Fibroblast of lung (primary cell): Measurements from ENCODE around the gene DDX10. TPM values are rescaled to one million over a fixed set of nuclear protein-coding genes. Genes with fewer than 3 reads are reported as not detected.

ENCODE experiments used
- DNase-seq, 2 donors: peaks; one replicate each; pipeline versions ENCODE4 v3.0.0 to v3.0.0-alpha.2; 2010; ENCODE audit warnings: low read depth in 2 of 2
- H2AFZ ChIP-seq: 2 replicates; pipeline ENCODE4 v1.5.1; 2012; ENCODE audit warnings: low read length, control low read depth, inconsistent platforms
- H3K27ac ChIP-seq: 2 replicates; pipeline ENCODE4 v1.5.1; 2011; ENCODE audit warnings: low read length, control low read depth; ENCODE audit not compliant: insufficient read depth
- H3K27me3 ChIP-seq: 2 replicates; pipeline ENCODE4 v1.5.1; 2011; ENCODE audit warnings: mild to moderate bottlenecking, low read length; ENCODE audit not compliant: control insufficient read depth, insufficient read depth
- H3K36me3 ChIP-seq: 2 replicates; pipeline ENCODE4 v1.5.1; 2011; ENCODE audit warnings: low read length; ENCODE audit not compliant: control insufficient read depth, insufficient read depth
- H3K4me1 ChIP-seq: 2 replicates; pipeline ENCODE4 v1.5.1; 2011; ENCODE audit warnings: low read length; ENCODE audit not compliant: control insufficient read depth, insufficient read depth; ENCODE audit errors: extremely low read depth
- H3K4me2 ChIP-seq: 2 replicates; pipeline ENCODE4 v1.5.1; 2011; ENCODE audit warnings: low read length, control low read depth; ENCODE audit not compliant: insufficient read depth; ENCODE audit errors: extremely low read depth
- H3K4me3 ChIP-seq, 4 experiments: fragments of 200-600 bp in 1 of 4; sonication (generic) in 1 of 4; replicated peaks in 1 of 4; 2 replicates each; pipeline ENCODE4 v1.5.1; 2011 to 2016; ENCODE audit warnings: low read length in 4 of 4, low read depth in 3 of 4, mild to moderate bottlenecking in 3 of 4, control low read depth in 2 of 4, inconsistent platforms in 1 of 4, mixed read lengths in 1 of 4; ENCODE audit not compliant: insufficient read depth in 1 of 4; ENCODE audit errors: control extremely low read depth in 1 of 4
- H3K79me2 ChIP-seq: 2 replicates; pipeline ENCODE4 v1.5.1; 2012; ENCODE audit warnings: mild to moderate bottlenecking, low read length, inconsistent platforms; ENCODE audit not compliant: control insufficient read depth, insufficient read depth
- H3K9ac ChIP-seq: 2 replicates; pipeline ENCODE4 v1.5.1; 2011; ENCODE audit warnings: mild to moderate bottlenecking, low read length, control low read depth; ENCODE audit not compliant: insufficient read depth
- H3K9me3 ChIP-seq: 2 replicates; pipeline ENCODE4 v1.5.1; 2012; ENCODE audit warnings: low read depth, low read length; ENCODE audit not compliant: control insufficient read depth, insufficient read depth
- H4K20me1 ChIP-seq: 2 replicates; pipeline ENCODE4 v1.5.1; 2011; ENCODE audit warnings: low read length; ENCODE audit not compliant: control insufficient read depth, insufficient read depth; ENCODE audit errors: extremely low read depth
- EZH2 ChIP-seq: IDR thresholded peaks from 2 replicates; pipeline ENCODE4 v1.5.1; 2012; ENCODE audit warnings: low read length, control low read depth, mild to moderate bottlenecking; ENCODE audit errors: missing control alignments
- polyA plus RNA-seq, 2 donors: library from polyadenylated mRNA; depleted of rRNA in 1 of 2; stranded (reverse) in 1 of 2; unstranded in 1 of 2; fragments of >200 nt; gene quantifications; 2 replicates each; pipeline ENCODE4 v1.2.1, GENCODE V29; 2011 to 2012; ENCODE audit warnings: missing spikeins in 1 of 2
- total RNA-seq: library from RNA; depleted of rRNA; stranded (reverse); fragments of >200 nt; gene quantifications from 2 replicates; pipeline ENCODE4 v1.2.1, GENCODE V29; 2014
- TF ChIP-seq, protein P1 (sequence below), 2 donors: IDR thresholded peaks in 1 of 2; conservative IDR thresholded peaks in 1 of 2; 1 replicate in 1 of 2; 2 replicates in 1 of 2; pipeline ENCODE4 v1.5.1; 2011 to 2012; ENCODE audit warnings: low read length in 2 of 2, control low read depth in 1 of 2, inconsistent platforms in 1 of 2, low read depth in 1 of 2, mild to moderate bottlenecking in 1 of 2

The DDX10 gene
- total and polyA plus RNA-seq, 2 donors (not counting 1 experiment from before 2014, with no cell fraction given): 18.5 to 20.7 TPM

DNA sequence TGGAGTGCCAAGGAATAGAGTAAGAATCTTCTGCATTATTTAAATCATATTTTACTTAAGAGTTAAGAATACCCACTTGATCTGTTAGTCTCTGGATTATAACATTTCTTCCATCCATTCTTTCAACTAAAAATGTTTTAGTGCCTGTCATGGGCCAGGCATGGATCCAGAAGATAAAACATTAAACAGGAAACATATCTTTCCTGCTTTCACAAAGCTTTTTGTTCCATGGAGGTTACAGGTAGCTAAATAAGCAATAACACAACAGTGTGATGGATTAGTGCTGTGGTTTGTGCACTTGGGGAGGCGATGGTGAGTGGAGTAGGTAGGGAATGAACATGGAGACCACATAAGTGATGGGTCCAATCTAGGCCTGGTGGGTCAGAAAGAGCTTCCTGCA lies 258.5 kb downstream of the DDX10 start:
- Histone ChIP-seq H3K9ac (no peak overlapping the region), H3K36me3 (no peaks in the 10 kb centered on the region), H3K79me2 (no peaks in the 10 kb centered on the region)

DNA sequence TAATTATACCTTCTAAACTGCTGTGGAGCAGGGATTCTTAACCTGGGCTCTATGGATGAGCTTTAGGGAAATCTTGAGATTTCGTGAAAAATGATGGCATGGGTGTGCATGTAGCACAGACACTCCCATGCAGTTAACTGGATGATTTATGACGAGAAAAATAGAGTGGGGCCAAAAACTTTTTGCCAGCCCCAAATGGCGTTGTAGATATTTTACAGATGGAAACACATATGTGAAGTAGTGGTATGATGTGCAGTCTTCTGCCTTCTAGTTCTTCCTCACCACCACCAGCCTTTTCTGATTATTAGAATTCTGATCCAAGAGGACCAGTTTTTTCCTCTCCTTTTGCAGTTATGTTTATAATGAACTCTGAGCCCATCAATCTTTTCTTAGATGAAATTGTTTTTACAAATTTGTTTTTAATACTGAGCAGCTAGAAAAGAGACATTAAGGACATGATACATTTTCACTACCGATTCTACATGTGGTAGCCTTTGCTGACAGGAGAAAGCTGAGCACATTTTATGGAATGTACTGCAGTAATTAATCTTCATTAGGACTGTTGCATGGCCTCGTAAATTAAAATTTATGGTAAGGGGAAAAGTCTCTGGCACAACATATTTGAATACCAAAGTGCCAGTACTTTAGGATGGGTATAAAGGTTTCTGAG lies 261.4 kb downstream of the DDX10 start:
- Histone ChIP-seq H3K9ac (no peak overlapping the region), H4K20me1 (no peaks in the 10 kb centered on the region), H3K27ac (no peak overlapping the region), H3K4me2 (no peak overlapping the region), H3K4me1 (peaks cover 6% of the 10 kb centered on the region), H3K4me3 (no peak overlapping the region), H3K79me2 (no peaks in the 10 kb centered on the region), H2AFZ (no peak overlapping the region), H3K36me3 (no peaks in the 10 kb centered on the region), H3K27me3 (no peaks in the 10 kb centered on the region), H3K9me3 (no peaks in the 10 kb centered on the region)
- peak in 1 of 2 donors; percentile 43 for DNase-seq
- TF ChIP-seq, protein P1, sequence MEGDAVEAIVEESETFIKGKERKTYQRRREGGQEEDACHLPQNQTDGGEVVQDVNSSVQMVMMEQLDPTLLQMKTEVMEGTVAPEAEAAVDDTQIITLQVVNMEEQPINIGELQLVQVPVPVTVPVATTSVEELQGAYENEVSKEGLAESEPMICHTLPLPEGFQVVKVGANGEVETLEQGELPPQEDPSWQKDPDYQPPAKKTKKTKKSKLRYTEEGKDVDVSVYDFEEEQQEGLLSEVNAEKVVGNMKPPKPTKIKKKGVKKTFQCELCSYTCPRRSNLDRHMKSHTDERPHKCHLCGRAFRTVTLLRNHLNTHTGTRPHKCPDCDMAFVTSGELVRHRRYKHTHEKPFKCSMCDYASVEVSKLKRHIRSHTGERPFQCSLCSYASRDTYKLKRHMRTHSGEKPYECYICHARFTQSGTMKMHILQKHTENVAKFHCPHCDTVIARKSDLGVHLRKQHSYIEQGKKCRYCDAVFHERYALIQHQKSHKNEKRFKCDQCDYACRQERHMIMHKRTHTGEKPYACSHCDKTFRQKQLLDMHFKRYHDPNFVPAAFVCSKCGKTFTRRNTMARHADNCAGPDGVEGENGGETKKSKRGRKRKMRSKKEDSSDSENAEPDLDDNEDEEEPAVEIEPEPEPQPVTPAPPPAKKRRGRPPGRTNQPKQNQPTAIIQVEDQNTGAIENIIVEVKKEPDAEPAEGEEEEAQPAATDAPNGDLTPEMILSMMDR (conservative IDR thresholded peaks at IDR 0.05 in 1 of 2, IDR thresholded peaks at IDR 0.05 in 1 of 2; ENCODE audit: low read depth in 1 of 2, low read length in 2 of 2): no peak
- TF ChIP-seq EZH2: no peak

More for the DNA sequence above, 258.5 kb downstream of the DDX10 start:
- Histone ChIP-seq H3K9me3 (no peaks in the 10 kb centered on the region), H3K27ac (no peak overlapping the region), H3K4me2 (no peak overlapping the region), H3K4me1 (no peaks in the 10 kb centered on the region), H4K20me1 (no peaks in the 10 kb centered on the region), H3K27me3 (no peaks in the 10 kb centered on the region), H3K4me3 (no peak overlapping the region), H2AFZ (no peak overlapping the region)
- TF ChIP-seq, protein P1 (conservative IDR thresholded peaks at IDR 0.05 in 1 of 2, IDR thresholded peaks at IDR 0.05 in 1 of 2; ENCODE audit: low read depth in 1 of 2, low read length in 2 of 2): no peak
- TF ChIP-seq EZH2: no peak
- no peak for DNase-seq

DNA sequence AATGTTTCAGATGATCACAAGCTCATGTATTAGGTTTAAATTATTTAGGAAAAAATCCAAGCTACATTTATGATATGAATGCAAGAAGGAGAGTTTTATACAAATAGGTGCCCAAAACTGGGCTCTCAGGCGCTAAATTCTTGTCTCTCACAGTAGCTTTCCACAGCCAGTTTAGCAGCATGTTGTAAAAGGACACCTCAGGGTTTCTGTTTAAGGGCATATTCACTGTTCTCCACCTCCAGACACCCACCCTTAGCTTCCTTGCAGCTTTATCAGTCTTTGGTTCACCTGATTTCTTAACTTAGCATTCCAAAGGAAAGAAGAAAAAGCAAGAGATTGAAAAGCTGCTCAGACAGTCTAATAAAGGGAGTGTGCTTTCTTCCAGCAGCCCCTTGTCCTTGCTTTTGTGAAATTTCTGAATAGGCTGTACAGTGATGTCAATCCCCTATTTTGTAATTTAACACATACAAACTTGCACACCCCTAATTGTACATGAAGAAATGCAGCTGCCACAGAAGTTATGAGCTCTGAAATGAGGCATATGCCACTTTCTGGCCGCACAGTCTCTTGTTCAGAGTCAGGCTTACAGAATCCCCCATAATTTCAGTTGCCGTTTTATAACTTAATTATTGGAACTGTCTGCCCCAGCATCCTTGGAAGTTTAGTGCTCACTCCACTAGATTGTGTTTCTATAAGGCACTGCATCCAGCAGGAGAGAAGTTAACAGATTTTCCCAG lies 262.1 kb downstream of the DDX10 start:
- TF ChIP-seq EZH2: no peak
- TF ChIP-seq, protein P1 (conservative IDR thresholded peaks at IDR 0.05 in 1 of 2, IDR thresholded peaks at IDR 0.05 in 1 of 2; ENCODE audit: low read depth in 1 of 2, low read length in 2 of 2): no peak
- Histone ChIP-seq H3K4me1 (peaks cover 6% of the 10 kb centered on the region), H3K79me2 (no peaks in the 10 kb centered on the region), H4K20me1 (no peaks in the 10 kb centered on the region), H3K27me3 (no peaks in the 10 kb centered on the region), H3K9me3 (no peaks in the 10 kb centered on the region), H3K4me2 (no peak overlapping the region), H3K36me3 (no peaks in the 10 kb centered on the region), H3K9ac (no peak overlapping the region), H3K4me3 (no peak overlapping the region), H2AFZ (no peak overlapping the region), H3K27ac (no peak overlapping the region)
- DNase-seq: peak; percentile 40 to 45
